ENCODE data around the gene RTN4RL1.

RTN4RL1 gene

GRCh38 chr17:1888741-1889140 is 136.4 kb downstream of the RTN4RL1 start:
- no peak for DNase-seq
